Activated CD8-positive, alpha-beta memory T cell treated with anti-CD3 and anti-CD28 coated beads for 24 hours (primary cell): ENCODE results near the gene ARHGEF37.

Experiments used
- DNase-seq: peaks from one replicate; pipeline ENCODE4 v3.0.0-alpha.2; 2020

The ARHGEF37 gene

GRCh38 chr5:149679876-149680809 is 98.8 kb downstream of the ARHGEF37 start:
- DNase-seq, result no peak

- no peak for DNase-seq
Measured at GRCh38 chr5:149680810-149681221, 99.5 kb downstream of the ARHGEF37 start.

GRCh38 chr5:149681252-149681651 is 100.0 kb downstream of the ARHGEF37 start:
- DNase-seq, result no peak

- no peak for DNase-seq
Measured at GRCh38 chr5:149681922-149682321, 100.6 kb downstream of the ARHGEF37 start.

- no peak for DNase-seq
Measured at GRCh38 chr5:149682532-149683075, 101.3 kb downstream of the ARHGEF37 start.

GRCh38 chr5:149683964-149684363 is 102.7 kb downstream of the ARHGEF37 start:
- no peak for DNase-seq

GRCh38 chr5:149684371-149684770 is 103.1 kb downstream of the ARHGEF37 start:
- no peak for DNase-seq
